ENCODE results near the gene TSPAN1. TPM values are rescaled to one million over a fixed set of nuclear protein-coding genes. Genes with fewer than 3 reads are reported as not detected.

TSPAN1 gene
- total RNA-seq: under 1 TPM; 0.30 to 0.34 TPM

DNA sequence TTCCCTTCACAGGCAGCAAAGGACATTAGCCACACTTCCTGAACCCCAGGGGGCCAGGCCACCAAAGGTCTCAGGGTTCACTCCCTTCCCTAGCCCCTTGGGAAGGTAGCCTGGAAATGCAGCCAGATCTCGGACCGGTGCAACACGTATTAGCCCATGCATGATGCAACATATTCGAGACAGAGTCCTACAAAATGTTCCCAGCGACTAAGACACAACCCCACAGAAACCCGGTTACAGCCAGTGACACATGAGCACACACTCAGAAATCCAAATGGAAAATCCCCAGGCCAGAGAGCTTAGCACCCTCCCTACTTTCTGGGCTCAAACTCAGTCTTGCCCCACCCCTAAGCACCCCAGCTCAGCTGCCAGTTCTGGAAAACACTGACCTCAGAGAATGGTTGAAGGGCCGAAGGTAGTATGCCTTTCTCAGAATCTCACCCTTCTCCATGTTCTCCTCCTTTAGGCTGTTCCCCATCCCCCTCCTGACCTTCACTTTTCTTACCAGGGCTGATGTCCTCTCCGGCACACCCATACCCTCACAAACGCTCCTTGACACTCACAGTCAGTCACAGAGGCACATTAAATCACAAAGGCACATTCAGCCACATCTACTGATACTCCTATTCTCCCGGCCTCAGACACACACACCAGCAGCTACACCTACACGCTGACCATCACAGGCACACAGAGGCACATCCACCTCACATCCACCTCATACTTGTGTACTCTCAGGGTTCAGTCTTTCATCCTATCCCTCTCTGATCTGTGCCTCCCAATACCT is at the start of gene TSPAN1:
Gene TSPAN1 (plus strand): TSS at position 640 of the 784 bp plus-strand sequence. CDS start 6,021 bp downstream, outside the sequence.
- no peak within 1 kb of the TSS for H3K4me3 Mint-ChIP-seq
- ATAC-seq (replicated peaks in 1 of 2) (no peak), DNase-seq (no peak)
- H3K27ac Mint-ChIP-seq: no peak within 1 kb of the TSS
- no peaks in the 10 kb centered on the region for H3K27me3 Mint-ChIP-seq (ENCODE audit: low read depth)
- H3K9me3 Mint-ChIP-seq: no peaks in the 10 kb centered on the region
- H3K4me1 Mint-ChIP-seq (ENCODE audit: low read depth): no peaks in the 10 kb centered on the region
- no peaks in the 10 kb centered on the region for H3K36me3 Mint-ChIP-seq (ENCODE audit: insufficient read depth in 2 of 2)

- no peaks in the 10 kb centered on the region for H3K9me3 Mint-ChIP-seq
- H3K4me1 Mint-ChIP-seq (ENCODE audit: low read depth): peaks cover 25% of the 10 kb centered on the region
- peaks cover 4 to 6% of the 10 kb centered on the region in 2 donors for H3K36me3 Mint-ChIP-seq (ENCODE audit: insufficient read depth in 2 of 2)
- no peak overlapping the region for H3K4me3 Mint-ChIP-seq
- ATAC-seq (replicated peaks in 1 of 2): no peak
- DNase-seq: no peak
- peaks cover 53% of the 10 kb centered on the region for H3K27me3 Mint-ChIP-seq (ENCODE audit: low read depth)
- no peak overlapping the region for H3K27ac Mint-ChIP-seq
These were observed 46.5 kb upstream of the TSPAN1 start for GRCh38 chr1:46128344-46128743.

GRCh38 chr1:46130121-46130520 is 44.8 kb upstream of the TSPAN1 start:
- peaks cover 4 to 6% of the 10 kb centered on the region in 2 donors for H3K36me3 Mint-ChIP-seq (ENCODE audit: insufficient read depth in 2 of 2)
- H3K27ac Mint-ChIP-seq: no peak overlapping the region
- peak overlapping the region in 1 of 2 donors; percentile 17 for H3K4me3 Mint-ChIP-seq
- peaks cover 42% of the 10 kb centered on the region for H3K4me1 Mint-ChIP-seq (ENCODE audit: low read depth)
- ATAC-seq (replicated peaks in 1 of 2) (no peak), DNase-seq (no peak)
- no peaks in the 10 kb centered on the region for H3K9me3 Mint-ChIP-seq
- H3K27me3 Mint-ChIP-seq (ENCODE audit: low read depth): peaks cover 68% of the 10 kb centered on the region

DNA sequence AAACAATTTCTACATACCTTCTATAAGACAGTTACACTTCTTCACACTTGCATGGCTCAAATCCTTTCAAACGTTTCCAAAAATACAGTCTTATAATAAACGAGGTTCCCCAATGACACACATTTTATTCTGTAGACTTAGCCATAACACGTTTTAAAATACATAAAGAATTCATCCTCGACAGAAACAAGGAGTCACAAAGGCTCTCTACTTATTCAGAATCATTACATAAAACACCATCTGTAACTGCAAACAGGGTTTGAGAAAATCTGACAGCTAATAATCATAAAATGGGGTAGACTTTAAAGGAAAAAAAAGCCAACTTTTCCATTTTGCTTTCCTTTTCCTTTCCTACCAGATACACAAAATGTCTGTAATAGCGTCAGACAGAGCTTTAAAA is 44.3 kb upstream of the TSPAN1 start:
- peaks cover 42% of the 10 kb centered on the region for H3K4me1 Mint-ChIP-seq (ENCODE audit: low read depth)
- peaks cover 4 to 6% of the 10 kb centered on the region in 2 donors for H3K36me3 Mint-ChIP-seq (ENCODE audit: insufficient read depth in 2 of 2)
- H3K4me3 Mint-ChIP-seq: peak overlapping the region in 1 of 2 donors; percentile 39
- H3K27me3 Mint-ChIP-seq (ENCODE audit: low read depth): peaks cover 68% of the 10 kb centered on the region
- H3K9me3 Mint-ChIP-seq: no peaks in the 10 kb centered on the region
- no peak for DNase-seq
- ATAC-seq (replicated peaks in 1 of 2): no peak
- no peak overlapping the region for H3K27ac Mint-ChIP-seq

DNA sequence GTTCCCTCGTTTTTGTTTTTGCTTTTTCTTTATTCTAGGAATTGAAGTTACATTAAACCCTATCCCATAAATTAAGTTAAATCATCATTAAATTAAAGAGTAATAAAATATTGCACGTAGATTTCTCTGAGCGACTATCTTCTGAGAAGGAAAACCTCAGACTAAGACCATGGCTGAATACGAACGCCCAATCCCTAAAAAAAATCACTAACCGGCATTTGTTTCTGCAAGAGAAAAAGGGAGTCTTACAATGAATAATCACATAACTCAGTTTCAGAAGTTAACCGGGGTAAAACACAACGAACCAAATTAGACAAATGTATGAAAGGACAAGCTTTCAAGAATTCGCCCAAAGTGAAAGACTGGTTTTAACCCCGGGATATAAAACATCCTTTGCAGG is 43.8 kb upstream of the TSPAN1 start:
- Mint-ChIP-seq H3K9me3 (no peaks in the 10 kb centered on the region), H3K4me3 (peak overlapping the region; percentile 88 to 96), H3K36me3 (ENCODE audit: insufficient read depth in 2 of 2) (peaks cover 4 to 6% of the 10 kb centered on the region in 2 donors), H3K27ac (peak overlapping the region; percentile 71), H3K4me1 (ENCODE audit: low read depth) (peaks cover 42% of the 10 kb centered on the region), H3K27me3 (ENCODE audit: low read depth) (peaks cover 69% of the 10 kb centered on the region)
- ATAC-seq (replicated peaks in 1 of 2) (no peak), DNase-seq (no peak)

DNA sequence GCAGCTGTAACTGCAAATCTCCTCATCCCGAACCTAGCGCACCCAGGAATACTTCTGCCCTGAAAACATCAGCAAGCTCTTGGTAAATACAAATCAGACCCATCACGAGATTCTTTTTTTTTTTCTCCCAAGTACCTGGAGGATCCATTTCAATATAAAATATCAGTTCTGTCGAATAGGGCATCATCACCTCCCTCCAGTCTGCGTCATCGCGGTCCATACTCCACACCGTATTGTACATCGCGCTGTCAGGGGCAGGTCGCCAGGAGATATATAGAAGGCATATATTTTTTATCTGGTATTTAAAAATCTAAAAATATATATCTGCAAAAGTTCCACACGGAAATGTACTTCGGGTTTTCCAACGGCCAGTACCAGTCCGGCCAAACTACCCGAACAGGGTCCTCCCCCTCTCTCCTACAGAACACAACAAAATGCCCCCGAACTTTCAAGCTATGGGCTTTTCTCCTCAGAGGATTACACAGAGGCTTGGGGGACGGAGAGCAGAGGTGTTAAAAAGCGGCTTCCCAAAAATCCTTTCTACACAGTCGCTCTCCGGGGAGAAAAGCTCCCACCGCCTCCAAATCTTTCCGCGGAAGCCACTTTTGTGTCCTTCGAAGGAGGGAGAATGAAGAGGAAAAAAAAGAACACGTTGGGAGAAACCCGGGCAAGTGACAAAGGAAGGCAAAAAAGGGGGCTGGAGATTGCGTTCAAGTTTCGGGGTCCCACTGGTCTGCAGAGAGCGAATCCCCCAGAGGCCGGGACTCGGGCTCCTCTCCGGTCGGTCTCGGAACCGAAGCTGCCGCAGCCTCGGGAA is 43.0 kb upstream of the TSPAN1 start:
- DNase-seq (peak; percentile 25 to 40), ATAC-seq (replicated peaks in 1 of 2) (no peak)
- Mint-ChIP-seq H3K4me3 (peak overlapping the region; percentile 88 to 96), H3K27me3 (ENCODE audit: low read depth) (peaks cover 77% of the 10 kb centered on the region), H3K4me1 (ENCODE audit: low read depth) (peaks cover 42% of the 10 kb centered on the region), H3K9me3 (no peaks in the 10 kb centered on the region), H3K36me3 (ENCODE audit: insufficient read depth in 2 of 2) (peaks cover 4 to 6% of the 10 kb centered on the region in 2 donors), H3K27ac (peak overlapping the region; percentile 91)

- Mint-ChIP-seq H3K9me3 (no peaks in the 10 kb centered on the region), H3K27ac (peak within 1 kb of the TSS; percentile 91), H3K36me3 (ENCODE audit: insufficient read depth in 2 of 2) (peaks cover 4 to 6% of the 10 kb centered on the region in 2 donors), H3K4me3 (peak within 1 kb of the TSS; percentile 88 to 96), H3K27me3 (ENCODE audit: low read depth) (peaks cover 76% of the 10 kb centered on the region), H3K4me1 (ENCODE audit: low read depth) (peaks cover 42% of the 10 kb centered on the region)
- DNase-seq (peak; percentile 87 to 90), ATAC-seq (replicated peaks in 1 of 2) (peak; percentile 91 to 92)
These were observed 42.2 kb upstream of the TSPAN1 start, which contains the start of gene PIK3R3 for GRCh38 chr1:46132529-46133180. TSS of gene PIK3R3 (minus strand) at chr1:46132629. CDS start at chr1:46131952, 677 bp downstream.

- H3K4me3 Mint-ChIP-seq: peak overlapping the region; percentile 88 to 96
- H3K27me3 Mint-ChIP-seq (ENCODE audit: low read depth): peaks cover 71% of the 10 kb centered on the region
- H3K27ac Mint-ChIP-seq: peak overlapping the region; percentile 91
- peaks cover 42% of the 10 kb centered on the region for H3K4me1 Mint-ChIP-seq (ENCODE audit: low read depth)
- no peak for DNase-seq
- ATAC-seq (replicated peaks in 1 of 2): peak; percentile 65 to 66
- no peaks in the 10 kb centered on the region for H3K9me3 Mint-ChIP-seq
- H3K36me3 Mint-ChIP-seq (ENCODE audit: insufficient read depth in 2 of 2): peaks cover 4 to 6% of the 10 kb centered on the region in 2 donors
These were observed 41.7 kb upstream of the TSPAN1 start for GRCh38 chr1:46133181-46133658.

- ATAC-seq (replicated peaks in 1 of 2) (no peak), DNase-seq (no peak)
- peaks cover 42% of the 10 kb centered on the region for H3K4me1 Mint-ChIP-seq (ENCODE audit: low read depth)
- H3K4me3 Mint-ChIP-seq: peak overlapping the region; percentile 88 to 96
- no peak overlapping the region for H3K27ac Mint-ChIP-seq
- peaks cover 67% of the 10 kb centered on the region for H3K27me3 Mint-ChIP-seq (ENCODE audit: low read depth)
- no peaks in the 10 kb centered on the region for H3K9me3 Mint-ChIP-seq
- peaks cover 4 to 6% of the 10 kb centered on the region in 2 donors for H3K36me3 Mint-ChIP-seq (ENCODE audit: insufficient read depth in 2 of 2)
These were observed 41.0 kb upstream of the TSPAN1 start for GRCh38 chr1:46133781-46134350.

DNA sequence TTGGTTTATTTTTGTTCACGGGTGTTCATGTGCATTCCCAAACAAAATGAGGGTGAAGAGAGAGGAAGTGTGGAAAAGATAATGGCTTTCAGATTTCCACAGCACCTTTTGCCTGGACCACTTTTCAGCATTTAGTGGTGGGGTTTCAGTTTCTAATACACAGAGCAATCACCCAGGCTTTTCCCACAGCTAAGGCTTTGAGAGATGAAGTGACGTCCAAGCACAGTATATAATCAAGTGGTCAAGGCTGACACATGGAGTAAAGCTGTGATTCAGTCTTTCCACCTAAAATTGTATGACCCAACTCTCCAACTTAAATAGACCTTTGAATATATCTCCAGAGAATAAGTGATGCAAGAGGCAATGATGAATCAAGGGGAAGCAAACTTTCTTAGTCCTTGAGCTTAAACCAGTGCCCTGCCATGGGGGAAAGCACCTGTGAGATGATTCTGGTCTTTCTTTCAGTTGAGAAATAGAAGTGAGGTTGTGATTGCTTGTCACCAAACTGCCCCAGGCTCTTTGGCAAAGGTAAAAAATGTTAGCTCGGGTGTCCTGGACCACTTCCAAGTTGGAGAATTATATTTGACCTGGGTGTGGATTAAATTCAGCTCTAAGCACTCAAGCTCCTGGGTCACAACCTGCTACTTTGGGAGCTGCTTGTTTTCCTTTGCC is 40.1 kb upstream of the TSPAN1 start:
- peaks cover 64% of the 10 kb centered on the region for H3K27me3 Mint-ChIP-seq (ENCODE audit: low read depth)

GRCh38 chr1:46136711-46137110 is 38.2 kb upstream of the TSPAN1 start:
- Mint-ChIP-seq H3K36me3 (ENCODE audit: insufficient read depth in 2 of 2) (peaks cover 4 to 6% of the 10 kb centered on the region in 2 donors), H3K27ac (no peak overlapping the region), H3K9me3 (no peaks in the 10 kb centered on the region), H3K4me1 (ENCODE audit: low read depth) (peaks cover 33% of the 10 kb centered on the region), H3K27me3 (ENCODE audit: low read depth) (peaks cover 46% of the 10 kb centered on the region), H3K4me3 (no peak overlapping the region)
- ATAC-seq (replicated peaks in 1 of 2) (no peak), DNase-seq (no peak)

More for the DNA sequence above, 40.1 kb upstream of the TSPAN1 start:
- H3K4me3 Mint-ChIP-seq: no peak overlapping the region
- peaks cover 4 to 6% of the 10 kb centered on the region in 2 donors for H3K36me3 Mint-ChIP-seq (ENCODE audit: insufficient read depth in 2 of 2)
- no peaks in the 10 kb centered on the region for H3K9me3 Mint-ChIP-seq
- DNase-seq (peak; percentile 15 to 16), ATAC-seq (replicated peaks in 1 of 2) (peak in 1 of 2 donors; percentile 6)
- H3K4me1 Mint-ChIP-seq (ENCODE audit: low read depth): peaks cover 42% of the 10 kb centered on the region
- no peak overlapping the region for H3K27ac Mint-ChIP-seq

- no peaks in the 10 kb centered on the region for H3K9me3 Mint-ChIP-seq
- no peak overlapping the region for H3K4me3 Mint-ChIP-seq
- H3K27me3 Mint-ChIP-seq (ENCODE audit: low read depth): peaks cover 34% of the 10 kb centered on the region
- ATAC-seq (replicated peaks in 1 of 2) (no peak), DNase-seq (no peak)
- H3K27ac Mint-ChIP-seq: no peak overlapping the region
- peaks cover 0 to under 1% of the 10 kb centered on the region in 2 donors for H3K36me3 Mint-ChIP-seq (ENCODE audit: insufficient read depth in 2 of 2)
- H3K4me1 Mint-ChIP-seq (ENCODE audit: low read depth): peaks cover 21% of the 10 kb centered on the region
These were observed 37.0 kb upstream of the TSPAN1 start for GRCh38 chr1:46137916-46138315.

All from activated T-cell treated with anti-CD3 and anti-CD28 coated beads, Interleukin-2, amount 50 U/mL, for 72 hours (primary cell).